Activated T-cell treated with anti-CD3 and anti-CD28 coated beads for 4 hours (primary cell): ENCODE results near the gene CDH4.
"Not testable (repeated sequence)": the region's sequence is repeated elsewhere in the genome, so short reads cannot be mapped to it uniquely, and the experiment has no call there.

Source experiments
- DNase-seq: peaks from one replicate; pipeline ENCODE4 v3.0.0-alpha.2; 2020

CDH4 gene

DNA sequence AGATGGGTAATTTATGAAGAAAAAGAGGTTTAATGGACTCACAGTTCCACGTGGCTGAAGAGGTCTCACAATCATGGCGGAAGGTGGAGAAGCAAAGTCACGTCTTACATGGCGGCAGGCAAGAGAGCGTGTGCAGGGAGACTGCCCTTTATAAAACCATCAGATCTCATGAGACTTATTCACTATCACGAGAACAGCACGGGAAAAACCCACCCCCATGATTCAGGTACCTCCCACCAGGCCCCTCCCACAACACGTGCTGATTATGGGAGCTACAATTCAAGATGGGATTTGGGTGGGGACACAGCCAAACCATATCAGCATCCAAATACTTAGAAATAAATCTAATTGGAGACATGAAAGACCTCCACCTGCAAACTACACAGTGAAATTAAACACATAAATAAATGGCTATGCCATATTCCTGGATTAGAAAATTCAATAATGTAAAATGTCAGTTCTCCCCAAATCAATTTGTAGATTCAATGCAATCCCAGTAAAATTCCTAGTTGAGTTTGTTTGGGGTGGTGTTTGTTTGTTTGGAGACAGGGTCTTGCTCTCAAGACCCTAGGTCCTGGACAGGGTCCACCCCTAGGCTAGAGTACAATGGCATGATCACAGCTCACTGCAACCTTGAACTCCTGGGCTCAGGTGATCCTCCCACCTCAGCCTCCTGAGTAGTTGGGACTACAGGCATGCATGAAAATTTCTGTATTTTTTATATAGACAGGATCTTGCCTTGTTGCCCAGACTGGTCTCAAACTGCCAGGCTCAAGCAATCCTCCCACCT is 712.0 kb downstream of the CDH4 start:
- no peak for DNase-seq

DNA sequence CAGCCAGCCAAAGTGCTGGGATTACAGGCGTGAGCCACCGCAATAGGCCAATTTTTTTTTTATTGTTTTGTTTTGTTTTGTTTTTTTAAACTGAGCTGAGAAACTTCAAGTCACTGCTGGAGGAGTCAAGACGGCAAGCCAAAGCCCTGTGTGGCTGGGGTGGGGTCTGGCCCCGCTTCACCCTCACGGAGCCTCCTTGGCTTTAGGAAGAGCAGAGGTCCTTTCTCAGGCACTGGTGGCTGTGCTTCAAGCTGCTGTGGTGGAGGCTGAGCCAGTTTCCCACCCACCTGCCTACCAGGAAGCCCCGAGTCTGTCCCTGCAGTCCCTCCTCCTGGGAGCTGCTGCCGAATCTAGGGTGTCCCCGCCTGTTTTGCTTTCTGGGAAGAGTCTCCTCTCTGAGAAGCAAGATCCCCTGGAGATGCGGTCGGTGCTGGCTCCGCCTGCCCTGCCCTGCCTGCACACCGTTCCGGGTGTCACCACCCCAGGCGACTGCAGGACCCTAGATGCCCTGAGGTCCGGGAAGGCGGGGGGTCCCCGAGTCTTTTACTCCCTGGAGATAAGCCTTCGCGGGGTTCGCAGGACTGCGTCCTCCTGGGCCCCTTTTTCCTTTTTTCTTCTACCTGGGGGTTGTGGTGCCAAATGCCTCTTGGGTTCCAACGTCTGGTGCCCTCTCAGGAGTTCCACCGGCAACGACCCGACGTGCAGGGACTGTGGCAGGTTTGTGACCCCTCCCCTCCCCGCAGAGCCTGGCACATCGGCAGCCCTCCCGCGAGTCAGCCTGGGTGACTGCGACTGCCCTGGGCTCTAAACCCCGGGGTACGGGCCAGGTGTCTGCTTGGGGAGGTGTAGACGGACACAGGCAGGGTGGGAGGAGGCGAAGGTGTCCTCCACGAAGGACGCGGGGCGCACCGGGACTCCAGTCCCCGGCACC is 712.9 kb downstream of the CDH4 start:
- DNase-seq: no peak

DNA sequence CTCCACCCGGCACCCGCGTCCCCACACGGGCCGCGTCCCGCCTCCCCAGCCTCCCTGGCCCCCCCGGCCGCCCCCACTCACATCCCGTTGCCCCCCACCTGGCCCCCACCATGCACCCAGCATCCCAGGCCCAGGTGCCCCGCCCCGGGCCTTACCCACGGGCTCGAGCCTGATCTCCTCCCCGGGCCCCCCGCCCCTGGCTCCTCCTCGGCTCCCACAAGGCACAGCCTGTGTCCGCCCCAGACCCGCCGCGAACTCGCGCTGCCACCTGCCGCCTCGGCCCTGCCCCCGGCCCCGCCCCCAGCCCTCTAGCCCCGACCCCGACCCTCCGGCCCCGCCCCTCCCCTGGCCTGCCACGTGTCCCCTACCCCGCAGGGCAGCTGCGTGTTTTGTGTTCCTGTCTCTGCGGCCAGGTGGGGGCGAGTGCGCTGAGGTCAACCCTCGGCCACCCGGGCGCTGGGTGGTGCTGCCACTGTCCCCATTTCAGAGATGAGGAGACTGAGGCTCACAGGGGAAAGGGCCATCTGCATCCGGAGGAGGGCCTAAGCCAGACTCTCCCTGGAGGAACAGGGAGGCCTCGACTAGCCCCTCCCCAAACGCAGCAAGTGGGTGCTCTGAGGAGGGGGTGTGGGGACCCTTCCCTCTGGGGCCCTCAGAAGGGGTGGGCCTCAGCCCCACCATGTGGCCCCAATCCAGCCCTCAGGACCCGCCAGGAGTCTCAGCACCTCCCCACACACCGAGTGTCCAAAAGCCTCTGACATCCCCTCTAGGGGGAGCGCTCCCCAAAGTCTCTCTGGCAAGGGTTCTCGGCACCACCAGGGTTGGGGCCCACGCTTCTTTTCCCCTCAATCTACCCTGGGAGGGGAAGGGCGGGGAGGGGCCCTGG is 713.8 kb downstream of the CDH4 start:
- no peak for DNase-seq

DNA sequence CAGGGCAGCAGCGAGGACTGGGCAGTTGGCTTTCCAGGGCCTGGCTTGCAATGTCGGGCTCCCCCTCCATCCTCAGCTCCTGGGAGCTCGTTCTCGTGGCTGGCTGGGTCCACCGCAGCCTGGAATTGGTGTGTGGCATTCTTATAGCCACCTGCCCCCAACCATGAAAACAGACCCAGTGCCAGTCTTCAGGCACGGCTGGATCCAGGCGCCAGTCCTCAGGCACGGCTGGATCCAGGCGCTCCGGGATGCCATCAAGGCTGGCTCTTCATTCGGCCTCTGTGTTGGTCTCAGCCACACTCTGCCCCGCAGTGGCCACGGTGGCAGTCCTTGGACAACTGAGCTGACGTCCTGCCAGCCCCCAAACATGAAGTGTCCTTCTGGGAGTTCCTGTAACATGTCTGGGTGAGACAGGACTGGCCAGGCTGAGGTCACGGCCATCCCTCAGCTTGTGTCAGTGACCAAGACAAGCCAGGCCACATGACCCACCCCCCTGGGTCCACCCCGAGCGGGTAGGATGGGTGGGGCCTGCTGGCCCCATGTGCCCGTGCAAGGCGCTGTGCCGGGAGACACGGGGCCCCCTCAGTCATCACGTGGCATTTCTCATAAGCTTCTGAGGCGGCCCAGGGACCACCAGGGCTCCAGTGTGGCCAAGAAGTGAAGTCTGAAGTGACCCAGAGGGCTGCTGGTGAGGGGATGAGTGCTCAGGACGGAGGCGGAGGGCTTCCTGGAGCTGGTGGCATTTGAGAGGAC is 714.6 kb downstream of the CDH4 start:
- no peak for DNase-seq

DNA sequence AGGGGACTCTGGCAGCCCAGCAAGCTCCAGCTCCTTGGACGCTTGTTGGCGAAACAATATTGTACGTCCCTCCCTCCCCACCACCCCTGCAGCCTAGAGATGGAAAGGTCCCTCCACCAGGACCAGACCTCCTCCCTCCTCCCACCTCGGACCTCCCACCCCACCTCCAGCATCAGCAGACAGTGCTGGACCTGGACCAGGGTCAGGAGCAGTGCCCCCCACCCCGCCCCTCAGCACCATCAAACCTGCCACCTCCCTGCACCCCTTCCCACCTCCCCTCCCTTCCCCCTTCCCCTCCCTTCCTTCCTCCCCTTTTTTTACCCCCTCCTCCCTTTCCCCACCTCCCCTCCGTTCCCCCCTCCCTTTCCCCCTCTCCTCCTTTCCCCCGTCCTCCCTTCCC is 715.2 kb downstream of the CDH4 start:
- DNase-seq: no peak

DNA sequence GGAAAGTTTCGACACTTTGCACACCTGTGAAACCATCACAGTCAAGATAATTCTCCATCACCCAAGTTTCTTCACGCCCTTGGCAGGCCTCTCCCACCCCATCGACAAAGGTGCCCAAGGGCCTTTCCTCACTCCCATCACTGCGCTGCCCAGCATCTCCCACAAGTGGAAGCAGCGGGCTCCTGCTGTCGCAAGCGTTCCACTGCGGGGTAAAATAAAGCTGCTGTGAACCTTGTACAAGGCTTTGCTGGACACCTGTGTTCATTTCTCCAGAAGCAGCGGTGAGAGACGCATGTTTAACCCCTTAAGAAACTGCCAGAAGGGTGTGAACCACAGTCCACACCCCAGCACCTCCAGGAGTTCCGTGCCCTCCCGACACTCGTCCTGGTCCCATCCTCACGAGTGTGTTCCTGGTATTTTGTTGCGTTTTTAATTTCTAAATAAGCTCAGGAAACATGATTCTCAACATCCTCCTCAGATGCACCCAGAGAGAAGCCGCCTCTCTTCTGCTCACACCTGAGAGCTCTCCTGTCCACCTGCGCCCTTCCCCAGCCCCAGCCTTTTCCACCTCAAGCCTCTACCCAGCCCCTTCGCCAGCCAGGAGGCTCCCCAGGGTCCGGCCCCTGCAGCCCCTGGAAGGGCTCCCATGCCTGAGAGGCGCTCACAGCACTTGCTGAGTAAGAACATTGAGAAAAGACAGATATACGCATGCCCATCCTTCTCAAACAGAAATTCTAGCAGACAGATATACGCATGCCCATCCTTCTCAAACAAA is 716.2 kb downstream of the CDH4 start:
- DNase-seq: no peak

DNA sequence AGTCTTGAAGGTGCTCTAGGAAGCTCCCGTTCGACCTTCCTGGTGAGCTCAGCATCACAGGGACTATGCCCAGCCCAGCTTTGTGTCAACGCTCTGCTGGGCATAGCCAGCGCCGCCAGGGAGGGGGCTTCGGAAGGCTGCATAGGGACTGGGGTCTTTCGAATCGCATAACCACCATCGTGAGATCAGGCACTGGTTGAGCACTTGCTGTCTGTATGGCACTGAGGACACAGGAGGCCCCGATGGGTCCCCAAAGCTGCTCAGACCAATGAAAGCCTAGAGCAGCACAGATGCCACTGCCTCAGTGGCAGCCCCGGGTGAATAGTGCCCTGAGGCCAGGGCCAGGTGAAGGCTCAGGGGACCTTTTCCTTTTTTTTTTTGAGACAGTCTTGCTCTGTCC is 716.9 kb downstream of the CDH4 start:
- no peak for DNase-seq

DNA sequence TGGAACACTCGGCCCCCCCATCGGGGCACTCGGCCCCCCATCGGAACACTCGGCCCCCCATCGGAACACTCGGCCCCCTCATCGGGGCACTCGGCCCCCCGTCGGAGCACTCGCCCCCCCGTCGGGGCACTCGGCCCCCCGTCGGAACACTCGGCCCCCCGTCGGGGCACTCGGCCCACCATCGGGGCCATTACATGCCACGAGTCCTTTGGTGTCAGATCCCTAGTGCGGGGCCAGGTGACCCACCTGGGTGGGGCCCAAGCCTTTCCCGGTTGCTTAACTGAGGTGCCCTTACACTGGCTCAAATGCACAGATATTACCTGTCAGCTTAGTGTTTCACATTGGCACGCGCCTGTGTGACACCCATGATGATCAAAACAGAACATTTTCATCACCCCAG is 717.7 kb downstream of the CDH4 start:
- no peak for DNase-seq

DNA sequence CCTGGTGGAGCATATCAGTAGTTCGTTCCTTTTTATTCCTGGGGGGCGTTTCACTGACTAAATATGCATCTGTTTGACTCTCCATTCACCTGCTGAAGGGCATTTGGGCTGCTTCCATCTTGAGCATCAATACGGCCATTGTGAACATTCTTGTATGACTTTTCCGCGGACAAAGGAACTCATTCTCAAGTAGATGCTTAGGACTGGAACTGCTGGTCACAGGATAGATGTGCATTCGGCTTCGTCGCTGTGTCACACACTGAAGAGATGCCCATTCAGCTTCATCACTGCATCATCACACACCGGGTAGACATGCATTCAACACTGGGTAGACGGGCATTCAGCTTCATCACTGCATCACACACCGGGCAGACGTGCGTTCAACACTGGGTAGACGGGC is 718.3 kb downstream of the CDH4 start:
- no peak for DNase-seq

DNA sequence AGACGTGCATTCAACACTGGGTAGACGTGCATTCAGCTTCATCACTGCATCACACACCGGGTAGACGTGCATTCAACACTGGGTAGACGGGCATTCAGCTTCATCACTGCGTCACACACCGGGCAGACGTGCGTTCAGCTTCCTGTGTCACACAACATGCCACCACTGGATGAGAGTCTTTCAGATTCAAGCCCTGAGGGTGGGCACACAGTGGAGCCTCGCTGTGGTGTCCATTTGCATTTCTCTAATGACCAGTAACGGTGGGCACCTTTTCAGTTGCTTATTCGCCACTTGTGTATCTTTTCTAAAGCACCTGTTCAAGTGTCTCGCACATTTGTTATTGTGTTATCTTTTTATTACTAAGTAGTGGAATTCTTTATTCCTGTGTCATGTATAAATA is 719.5 kb downstream of the CDH4 start:
- DNase-seq: not testable (repeated sequence)

DNA sequence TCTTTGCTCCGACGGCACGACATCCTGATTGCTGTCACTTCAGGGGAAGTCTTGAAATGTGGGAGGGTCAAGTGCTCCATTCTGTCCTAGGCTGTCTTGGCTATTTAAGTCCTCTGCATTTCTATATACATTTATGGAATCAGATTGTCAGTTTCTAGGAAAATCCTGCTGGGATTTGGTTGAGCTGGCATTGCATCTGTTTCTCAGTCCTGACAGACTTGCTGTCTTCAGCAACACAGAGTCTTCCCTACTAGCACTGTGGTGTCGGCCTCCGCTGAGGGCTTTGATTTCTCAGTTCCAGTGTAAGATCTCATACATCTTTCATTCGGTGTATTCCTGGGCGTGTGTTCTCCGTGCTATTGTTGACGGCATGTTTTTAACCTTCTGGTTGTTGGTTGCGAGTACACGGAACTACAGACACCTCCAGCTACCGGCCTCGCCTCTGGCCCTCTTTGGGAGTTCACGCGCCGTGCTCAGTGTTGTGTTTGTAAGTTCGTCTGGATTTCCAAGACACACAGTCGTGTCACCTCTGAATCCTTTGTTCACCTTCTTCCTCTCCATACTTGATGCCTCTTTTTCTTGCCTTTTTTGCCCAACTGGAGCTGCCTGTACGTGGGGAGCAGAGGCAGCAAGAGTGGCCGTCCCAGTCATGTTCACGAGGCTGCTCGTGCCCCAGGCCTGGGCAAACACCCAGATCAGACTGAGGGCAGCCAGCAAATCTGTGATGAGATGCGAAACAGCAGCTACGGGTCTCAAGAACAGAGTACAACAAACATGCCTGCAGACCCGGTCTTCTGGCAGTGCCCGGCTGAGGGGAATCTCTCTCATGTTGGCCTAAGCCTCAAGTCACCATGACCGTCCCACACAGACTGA is 720.8 kb downstream of the CDH4 start:
- no peak for DNase-seq

DNA sequence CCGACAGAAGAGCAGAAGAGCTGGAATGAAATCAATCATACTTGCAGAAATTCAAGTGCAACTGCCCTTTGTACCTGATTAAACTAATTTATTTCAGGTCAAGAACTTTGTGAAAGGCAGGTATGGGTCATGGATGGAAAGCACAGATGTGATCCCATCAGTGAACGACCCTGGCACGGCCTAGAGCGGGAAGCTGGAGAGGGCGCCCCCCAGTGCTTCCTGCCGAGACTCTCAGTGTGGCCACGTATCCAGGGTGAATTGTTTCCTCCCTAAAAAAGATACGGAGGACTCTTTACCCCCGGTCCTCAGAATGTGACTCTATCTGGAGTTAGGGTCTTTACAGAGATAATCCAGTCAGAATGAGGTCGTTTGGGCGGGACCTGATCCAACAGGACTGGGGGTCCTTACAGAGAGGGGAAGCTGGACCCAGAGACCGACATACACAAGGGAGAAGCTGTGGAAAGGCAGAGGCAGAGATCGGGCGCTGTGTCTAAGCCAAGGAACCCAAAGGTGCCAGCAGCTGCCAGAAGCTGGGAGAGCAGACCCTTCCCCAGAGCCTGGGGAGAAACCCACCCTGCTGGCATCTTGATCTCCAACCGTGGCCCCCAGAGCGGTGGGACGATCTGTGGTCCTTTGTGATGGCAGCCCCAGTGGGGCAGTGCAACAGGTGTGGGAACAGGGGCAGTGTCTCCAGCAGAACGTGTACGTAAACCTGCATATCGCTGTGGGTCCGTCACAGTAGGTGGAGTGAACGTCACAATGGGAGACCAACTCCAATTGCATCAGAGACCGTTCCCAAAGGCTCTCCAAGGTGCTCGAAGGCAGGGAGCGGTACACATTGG is 721.7 kb downstream of the CDH4 start:
- DNase-seq: no peak

DNA sequence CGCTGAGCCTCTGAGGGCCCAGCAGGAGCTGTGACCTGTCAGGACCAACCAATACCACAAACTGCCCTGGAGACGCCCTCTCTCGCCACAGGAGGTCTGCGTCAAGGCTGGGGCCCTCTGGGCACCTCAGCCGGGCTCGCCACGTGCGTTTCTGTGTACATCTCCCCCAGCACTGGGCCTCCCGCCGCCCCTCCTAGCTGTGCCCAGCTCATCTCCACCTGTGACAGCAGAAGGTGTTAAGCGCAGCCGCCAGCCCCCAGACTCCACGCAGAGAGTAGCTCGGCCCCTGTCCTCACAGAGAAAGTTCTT is 722.2 kb downstream of the CDH4 start:
- no peak for DNase-seq

DNA sequence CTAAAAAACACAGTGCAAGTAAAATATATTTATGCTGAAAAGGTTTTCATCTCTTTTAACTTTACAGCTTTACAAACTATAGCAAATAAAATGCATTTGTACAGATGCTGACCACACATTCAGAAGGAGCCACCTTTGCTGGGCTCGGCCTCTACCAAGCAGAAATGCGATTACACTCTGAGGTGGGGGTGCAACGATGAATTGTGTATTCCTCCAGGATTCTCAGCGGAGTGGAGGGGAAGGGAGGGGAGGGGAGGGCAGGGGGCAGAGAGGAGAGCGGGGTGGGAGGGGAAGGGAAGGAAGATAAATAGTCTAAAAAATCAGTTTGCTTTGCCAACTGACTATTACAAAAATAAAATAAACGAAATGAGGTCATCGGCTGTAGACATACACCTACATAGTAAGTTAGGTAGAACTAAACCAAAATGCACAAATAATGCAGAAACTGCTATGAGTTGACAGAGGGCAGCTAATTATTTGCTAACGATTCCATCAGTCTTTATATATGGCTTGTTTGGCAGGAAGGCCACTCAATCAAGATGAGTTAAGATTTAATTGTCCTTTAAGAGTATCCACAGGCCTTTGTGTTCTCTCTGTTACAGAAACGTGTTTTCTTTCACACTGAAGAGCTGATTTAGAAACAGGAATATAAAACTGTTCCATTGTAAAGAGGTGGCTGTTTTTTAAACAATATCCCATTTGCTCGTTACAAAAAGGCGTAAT is 723.5 kb downstream of the CDH4 start:
- DNase-seq: no peak

DNA sequence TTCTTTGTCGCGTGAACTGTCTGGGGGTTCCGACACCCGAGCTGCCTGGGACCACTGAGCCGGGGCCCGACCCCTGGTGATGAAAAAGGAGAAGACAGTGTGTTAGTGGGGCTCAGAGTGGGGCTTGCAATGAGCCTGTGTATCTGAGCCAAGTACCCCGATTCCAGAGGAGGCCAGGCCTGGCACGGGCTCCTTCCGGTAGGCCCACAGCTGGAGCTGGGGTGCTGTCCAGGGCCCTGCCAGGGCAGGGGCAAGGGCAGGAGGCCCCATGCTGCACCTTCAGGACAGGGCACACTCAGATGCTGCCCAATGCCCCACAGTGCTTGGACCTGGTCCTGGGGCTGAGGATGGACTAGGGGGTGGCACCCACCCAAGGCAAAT is 724.2 kb downstream of the CDH4 start:
- DNase-seq: no peak

DNA sequence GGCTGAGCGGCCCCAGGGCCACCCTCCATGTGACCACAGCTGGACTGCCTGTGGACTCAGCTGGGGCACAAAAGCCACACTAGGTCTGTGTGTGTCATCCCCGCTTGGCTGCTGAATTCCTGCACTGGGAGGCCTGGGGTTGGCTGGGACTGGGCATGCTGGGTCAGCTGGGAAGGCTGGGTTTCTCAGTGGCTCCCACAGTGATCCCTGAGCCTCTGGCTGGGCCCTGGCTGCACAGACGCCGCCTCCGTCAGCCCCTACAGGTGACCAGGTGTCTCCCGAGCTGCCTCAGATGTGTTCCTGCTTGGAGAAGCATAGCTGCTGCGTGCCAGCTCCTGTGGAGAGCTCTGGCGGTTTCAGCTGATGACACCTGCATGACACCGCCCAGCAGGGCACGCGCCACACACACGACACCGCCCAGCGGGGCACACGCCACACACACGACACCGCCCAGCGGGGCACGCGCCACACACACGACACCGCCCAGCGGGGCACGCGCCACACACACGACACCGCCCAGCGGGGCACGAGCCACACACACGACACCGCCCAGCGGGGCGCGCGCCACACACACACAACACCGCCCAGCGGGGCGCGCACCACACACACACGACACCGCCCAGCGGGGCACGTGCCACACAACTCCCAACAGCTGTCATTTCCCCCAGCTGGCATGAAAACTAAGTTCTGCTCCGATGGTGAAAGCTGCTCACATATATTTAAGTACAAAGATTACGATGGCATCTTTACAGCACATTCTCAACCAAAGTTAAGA is 724.8 kb downstream of the CDH4 start:
- DNase-seq: no peak

DNA sequence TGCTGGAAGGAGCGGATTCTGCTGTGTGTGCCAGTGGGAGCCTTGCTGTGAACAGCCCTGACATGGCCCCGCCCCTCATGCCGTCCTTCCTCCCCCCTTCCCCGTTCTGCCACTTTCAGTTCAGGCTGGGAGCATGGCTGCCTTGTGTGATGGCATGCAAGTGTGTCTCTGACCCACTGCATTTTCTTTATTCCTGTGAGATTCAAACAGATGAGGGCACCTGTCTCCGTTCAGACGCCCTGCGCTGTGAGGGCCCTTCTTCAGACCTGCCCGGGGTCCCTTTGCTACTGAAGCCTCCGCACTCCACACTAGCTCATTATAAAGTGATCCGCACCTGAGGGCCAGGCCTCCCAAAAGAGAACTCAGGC is 725.3 kb downstream of the CDH4 start:
- no peak for DNase-seq

DNA sequence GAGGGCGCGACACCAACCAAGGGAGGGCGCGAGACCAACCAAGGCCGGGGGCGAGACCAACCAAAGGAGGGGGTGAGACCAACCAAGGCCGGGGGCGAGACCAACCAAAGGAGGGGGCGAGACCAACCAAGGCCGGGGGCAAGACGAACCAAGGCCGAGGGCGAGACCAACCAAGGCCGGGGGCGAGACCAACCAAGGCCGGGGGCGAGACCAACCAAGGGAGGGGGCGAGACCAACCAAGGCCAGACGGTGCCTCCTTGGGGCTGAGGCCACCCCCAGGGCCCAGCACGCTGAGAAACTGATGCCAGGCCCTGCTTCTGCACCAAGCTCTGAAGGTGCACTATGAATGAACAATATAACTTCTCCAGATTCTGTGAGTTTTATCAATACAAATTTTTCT is 726.4 kb downstream of the CDH4 start:
- no peak for DNase-seq
